22Rv1 (cell line): ENCODE results near the gene CUEDC1.

Experiments
- ZFX ChIP-seq: fragments of 450-650 bp; IDR thresholded peaks from 2 replicates; pipeline ENCODE4 v1.6.1; 2017; ENCODE audit warnings: antibody characterized with exemption, borderline replicate concordance
- TF ChIP-seq, protein P1 (sequence below): fragments of 450-650 bp; IDR thresholded peaks from 2 replicates; pipeline ENCODE4 v1.5.1; 2017; ENCODE audit warnings: mild to moderate bottlenecking

DNA sequence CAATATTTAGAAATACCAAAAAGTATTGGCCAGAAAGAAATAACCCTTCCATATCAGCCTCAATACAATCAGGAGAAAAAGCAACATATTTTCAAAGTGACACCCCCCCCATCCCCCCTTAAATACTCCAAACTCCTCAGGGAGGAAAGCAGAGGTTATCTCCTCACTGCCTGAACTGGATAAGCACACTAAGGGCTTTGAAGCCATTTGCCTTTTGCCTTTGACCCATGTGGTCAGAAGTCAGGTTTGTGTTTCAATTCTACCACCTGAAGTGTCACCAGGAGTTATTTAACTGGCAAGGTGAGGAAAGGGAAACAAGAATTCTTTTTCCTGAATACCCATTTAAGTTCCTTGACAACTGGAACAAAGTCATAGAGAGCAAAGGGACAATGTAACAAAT, 36.3 kb upstream of the CUEDC1 start:
- TF ChIP-seq, protein P1, sequence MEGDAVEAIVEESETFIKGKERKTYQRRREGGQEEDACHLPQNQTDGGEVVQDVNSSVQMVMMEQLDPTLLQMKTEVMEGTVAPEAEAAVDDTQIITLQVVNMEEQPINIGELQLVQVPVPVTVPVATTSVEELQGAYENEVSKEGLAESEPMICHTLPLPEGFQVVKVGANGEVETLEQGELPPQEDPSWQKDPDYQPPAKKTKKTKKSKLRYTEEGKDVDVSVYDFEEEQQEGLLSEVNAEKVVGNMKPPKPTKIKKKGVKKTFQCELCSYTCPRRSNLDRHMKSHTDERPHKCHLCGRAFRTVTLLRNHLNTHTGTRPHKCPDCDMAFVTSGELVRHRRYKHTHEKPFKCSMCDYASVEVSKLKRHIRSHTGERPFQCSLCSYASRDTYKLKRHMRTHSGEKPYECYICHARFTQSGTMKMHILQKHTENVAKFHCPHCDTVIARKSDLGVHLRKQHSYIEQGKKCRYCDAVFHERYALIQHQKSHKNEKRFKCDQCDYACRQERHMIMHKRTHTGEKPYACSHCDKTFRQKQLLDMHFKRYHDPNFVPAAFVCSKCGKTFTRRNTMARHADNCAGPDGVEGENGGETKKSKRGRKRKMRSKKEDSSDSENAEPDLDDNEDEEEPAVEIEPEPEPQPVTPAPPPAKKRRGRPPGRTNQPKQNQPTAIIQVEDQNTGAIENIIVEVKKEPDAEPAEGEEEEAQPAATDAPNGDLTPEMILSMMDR, result no peak
- TF ChIP-seq ZFX, result no peak
